Lower lobe of right lung (tissue), 2 donors: ENCODE results near the gene WDR37. TPM values are rescaled to one million over a fixed set of nuclear protein-coding genes. Genes with fewer than 3 reads are reported as not detected.
"Not testable (repeated sequence)": the region's sequence is repeated elsewhere in the genome, so short reads cannot be mapped to it uniquely, and the experiment has no call there.

Experiments used
- ATAC-seq, 2 donors: fragments of 200-7000 bp; cut with Tn5 transposase; one replicate each; pipeline ENCODE4 v1.9.1; 2020 to 2022; ENCODE audit warnings: mild to moderate bottlenecking in 2 of 2, moderate library complexity in 2 of 2
- DNase-seq: peaks from one replicate; pipeline ENCODE4 v3.0.0-alpha.2; 2020
- H3K27ac ChIP-seq: fragments of 200-600 bp; one replicate; pipeline ENCODE4 v1.8.0; 2022
- H3K27me3 ChIP-seq: fragments of 200-600 bp; one replicate; pipeline ENCODE4 v1.8.0; 2022; ENCODE audit warnings: low read depth
- H3K36me3 ChIP-seq: fragments of 200-600 bp; one replicate; pipeline ENCODE4 v1.8.0; 2022; ENCODE audit warnings: mild to moderate bottlenecking
- H3K4me1 ChIP-seq: fragments of 200-600 bp; one replicate; pipeline ENCODE4 v1.8.0; 2022
- H3K4me3 ChIP-seq: fragments of 200-600 bp; one replicate; pipeline ENCODE4 v1.8.0; 2022; ENCODE audit warnings: mild to moderate bottlenecking
- H3K9me3 ChIP-seq: fragments of 200-600 bp; one replicate; pipeline ENCODE4 v1.8.0; 2022
- intact Hi-C: fragments of 100-400 bp; cut with DNase I; formaldehyde crosslinking; loops from one replicate; pipeline ENCODE4 v1.11.0; 2022
- total RNA-seq: library from RNA; stranded (reverse); fragmentation: NEBNext Ultra II Directional; extraction: Animal tissue kit (Norgen Biotek cat#: 25700); gene quantifications from one replicate; pipeline ENCODE4 v1.2.1, GENCODE V29; 2021
- TF ChIP-seq, protein P1 (sequence below): fragments of 200-600 bp; IDR thresholded peaks from one replicate; pipeline ENCODE4 v1.8.0; 2022; ENCODE audit warnings: antibody characterized with exemption, mild to moderate bottlenecking
- donor health status: DM: no; HTN: yes; CAD: no; lungs with severe emphysema.

The WDR37 gene
- total RNA-seq, 1 donor from 2014 or later, result 22.0 TPM

DNA sequence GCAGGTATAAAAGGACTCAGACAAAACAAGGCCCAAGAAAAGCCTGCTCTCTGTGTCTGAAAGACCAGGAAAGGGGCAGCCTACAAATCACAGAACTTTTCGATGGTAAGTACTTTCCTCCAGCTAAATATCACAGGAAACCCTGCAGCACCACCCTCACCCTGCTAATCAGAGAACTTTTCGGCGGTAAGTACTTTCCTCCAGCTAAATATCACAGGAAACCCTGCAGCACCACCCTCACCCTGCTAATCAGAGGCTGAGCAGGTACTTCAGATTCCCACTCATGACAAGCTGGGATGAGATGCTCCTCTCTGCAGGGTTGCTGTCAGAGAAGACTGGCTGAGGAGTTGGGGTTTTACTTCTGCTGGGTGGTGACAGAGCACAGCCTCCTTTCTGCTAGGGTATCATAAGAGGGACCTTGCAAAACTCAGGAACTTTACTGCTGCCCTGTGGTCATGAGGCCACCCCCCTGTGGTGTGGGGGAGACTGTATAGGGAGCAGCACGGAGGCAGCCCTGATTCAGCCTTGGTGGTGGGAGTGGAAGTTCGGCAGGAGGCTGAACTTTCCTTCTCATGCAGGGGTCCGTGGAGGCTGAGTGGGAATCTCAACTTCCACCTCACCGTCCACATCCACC, 7.2 kb downstream of the WDR37 start:
- TF ChIP-seq, protein P1, sequence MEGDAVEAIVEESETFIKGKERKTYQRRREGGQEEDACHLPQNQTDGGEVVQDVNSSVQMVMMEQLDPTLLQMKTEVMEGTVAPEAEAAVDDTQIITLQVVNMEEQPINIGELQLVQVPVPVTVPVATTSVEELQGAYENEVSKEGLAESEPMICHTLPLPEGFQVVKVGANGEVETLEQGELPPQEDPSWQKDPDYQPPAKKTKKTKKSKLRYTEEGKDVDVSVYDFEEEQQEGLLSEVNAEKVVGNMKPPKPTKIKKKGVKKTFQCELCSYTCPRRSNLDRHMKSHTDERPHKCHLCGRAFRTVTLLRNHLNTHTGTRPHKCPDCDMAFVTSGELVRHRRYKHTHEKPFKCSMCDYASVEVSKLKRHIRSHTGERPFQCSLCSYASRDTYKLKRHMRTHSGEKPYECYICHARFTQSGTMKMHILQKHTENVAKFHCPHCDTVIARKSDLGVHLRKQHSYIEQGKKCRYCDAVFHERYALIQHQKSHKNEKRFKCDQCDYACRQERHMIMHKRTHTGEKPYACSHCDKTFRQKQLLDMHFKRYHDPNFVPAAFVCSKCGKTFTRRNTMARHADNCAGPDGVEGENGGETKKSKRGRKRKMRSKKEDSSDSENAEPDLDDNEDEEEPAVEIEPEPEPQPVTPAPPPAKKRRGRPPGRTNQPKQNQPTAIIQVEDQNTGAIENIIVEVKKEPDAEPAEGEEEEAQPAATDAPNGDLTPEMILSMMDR, result no peak
- Histone ChIP-seq H3K9me3 (no peaks in the 10 kb centered on the region), H3K27me3 (no peaks in the 10 kb centered on the region), H3K27ac (no peak overlapping the region), H3K4me1 (peaks cover 14% of the 10 kb centered on the region), H3K36me3 (peaks cover 10% of the 10 kb centered on the region), H3K4me3 (no peak overlapping the region)
- intact Hi-C loops, result no loop called here
- ATAC-seq (peak; percentile 32 to 45), DNase-seq (no peak)

DNA sequence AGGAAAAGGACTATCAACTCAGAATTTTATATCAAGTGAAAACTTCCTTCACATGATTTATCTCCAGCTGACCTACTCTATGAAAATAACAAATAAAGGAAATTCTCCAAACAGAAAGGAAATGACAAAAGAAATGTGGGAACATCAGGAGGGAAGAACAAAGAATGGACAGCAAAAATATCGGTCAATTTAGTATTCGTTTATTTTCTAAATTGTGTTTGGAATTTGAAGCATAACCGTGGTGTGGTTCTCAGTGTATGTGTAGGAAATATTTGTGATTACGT, 8.7 kb downstream of the WDR37 start:
- Histone ChIP-seq H3K9me3 (no peaks in the 10 kb centered on the region), H3K4me1 (peaks cover 12% of the 10 kb centered on the region), H3K27me3 (no peaks in the 10 kb centered on the region), H3K27ac (no peak overlapping the region), H3K4me3 (no peak overlapping the region), H3K36me3 (peaks cover 4% of the 10 kb centered on the region)
- DNase-seq (no peak), ATAC-seq (no peak)
- TF ChIP-seq, protein P1, result no peak
- intact Hi-C loops, result no loop called here

DNA sequence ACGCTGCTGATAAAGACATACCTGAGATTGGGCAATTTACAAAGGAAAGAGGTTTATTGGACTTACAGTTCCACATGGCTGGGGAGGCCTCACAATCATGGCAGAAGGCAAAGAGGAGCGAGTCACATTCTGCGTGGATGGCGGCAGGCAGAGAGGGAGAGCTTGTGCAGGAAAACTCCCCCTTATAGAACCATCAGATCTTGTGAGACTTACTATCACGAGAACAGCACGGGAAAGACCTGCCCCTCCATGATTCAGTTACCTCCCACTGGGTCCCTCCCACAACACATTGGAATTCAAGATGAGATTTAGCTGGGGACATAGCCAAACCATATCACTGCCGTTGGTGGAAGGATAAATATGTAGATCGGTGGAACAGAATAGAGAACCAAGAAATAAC, 10.5 kb downstream of the WDR37 start:
- H3K4me3 ChIP-seq, H3K9me3 ChIP-seq, ATAC-seq, DNase-seq, intact Hi-C loops, H3K36me3 ChIP-seq, H3K27ac ChIP-seq, H3K4me1 ChIP-seq, H3K27me3 ChIP-seq: not testable (repeated sequence)

DNA sequence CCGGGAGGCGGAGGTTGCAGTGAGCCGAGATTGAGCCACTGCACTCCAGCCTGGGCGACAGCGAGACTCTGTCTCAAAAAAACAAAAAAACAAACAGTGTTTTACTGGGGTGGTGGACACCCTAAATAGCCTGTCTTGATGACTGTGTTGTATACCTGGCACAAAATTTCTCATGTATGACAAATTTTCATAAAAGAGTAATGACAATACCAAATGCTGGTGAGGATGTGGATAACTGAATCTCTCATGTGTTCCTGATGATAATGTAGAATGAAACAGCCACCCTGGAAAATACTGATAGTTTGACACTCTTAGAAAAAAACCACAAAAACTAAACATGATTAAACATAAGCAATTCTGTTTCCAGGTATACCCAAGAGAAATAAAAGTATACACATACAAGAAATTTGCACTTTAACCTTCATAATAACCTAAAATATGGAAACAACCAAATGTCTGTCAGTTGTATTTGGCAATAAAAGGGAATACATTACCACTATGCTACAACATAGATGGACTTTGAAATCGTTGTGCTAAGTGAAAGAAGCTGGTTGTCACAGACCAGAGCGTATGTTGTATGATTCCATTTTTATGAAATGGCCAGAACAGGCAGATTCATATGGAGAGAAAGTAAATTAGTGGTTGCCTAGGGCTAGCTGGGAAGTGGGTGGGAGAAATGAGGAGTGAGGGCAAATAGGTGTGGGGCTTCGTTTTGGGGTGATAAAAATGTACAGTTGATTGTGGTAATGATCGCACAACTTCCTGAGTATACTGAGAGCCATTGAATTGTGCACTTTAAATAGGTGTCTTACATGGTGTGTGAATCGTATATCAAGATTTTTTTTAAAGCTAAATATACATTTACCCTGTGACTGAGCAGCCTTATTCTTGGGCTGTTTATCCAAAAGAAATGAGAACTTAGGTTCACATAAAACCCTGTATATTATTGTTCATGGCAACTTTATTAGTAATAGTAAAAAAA, 12.5 kb downstream of the WDR37 start:
- TF ChIP-seq, protein P1, result no peak
- Histone ChIP-seq H3K27me3 (no peaks in the 10 kb centered on the region), H3K4me1 (peaks cover 7% of the 10 kb centered on the region), H3K36me3 (peaks cover 19% of the 10 kb centered on the region), H3K4me3 (no peak overlapping the region), H3K9me3 (no peaks in the 10 kb centered on the region), H3K27ac (no peak overlapping the region)
- ATAC-seq (no peak), DNase-seq (no peak)
- intact Hi-C loops, result no loop called here

DNA sequence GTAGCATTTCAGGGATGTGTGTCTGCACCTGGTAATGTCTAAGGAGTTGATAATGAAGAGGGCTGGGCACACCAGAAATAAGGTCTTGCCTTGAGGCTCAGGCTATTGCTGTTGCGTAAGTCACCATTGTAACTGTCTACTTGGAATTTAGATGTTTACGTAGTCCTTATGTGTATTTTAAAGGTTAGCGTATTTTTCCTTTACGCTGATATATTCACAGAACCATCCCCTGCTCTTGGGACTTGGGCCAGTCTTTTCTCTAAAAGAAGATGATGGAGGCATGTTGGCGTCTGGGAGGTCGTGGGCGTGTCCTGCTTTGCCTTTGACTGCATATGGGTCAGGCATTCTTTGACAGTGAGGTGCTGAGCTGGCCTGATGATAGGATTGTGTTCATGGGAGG, 14.7 kb downstream of the WDR37 start:
- Histone ChIP-seq H3K4me3 (no peak overlapping the region), H3K9me3 (no peaks in the 10 kb centered on the region), H3K27ac (no peak overlapping the region), H3K36me3 (peaks cover 31% of the 10 kb centered on the region), H3K4me1 (peaks cover 7% of the 10 kb centered on the region), H3K27me3 (no peaks in the 10 kb centered on the region)
- ATAC-seq, result no peak
- intact Hi-C loops, result no loop called here
- DNase-seq, result no peak
- TF ChIP-seq, protein P1, result no peak
